ENCODE results near the gene CGB7.

- TF ChIP-seq CTCF (IDR thresholded peaks at IDR 0.05 in 8 of 11, conservative IDR thresholded peaks at IDR 0.05 in 3 of 11) (no peak), POLR2A (IDR thresholded peaks at IDR 0.05) (no peak), POLR2AphosphoS5 (IDR thresholded peaks at IDR 0.05) (no peak)
Measured at GRCh38 chr19:49020931-49021895, 36.3 kb downstream of the CGB7 start.
